ENCODE data around the gene ZNF439. TPM values are rescaled to one million over a fixed set of nuclear protein-coding genes. Genes with fewer than 3 reads are reported as not detected.
"Not testable (repeated sequence)": the region's sequence is repeated elsewhere in the genome, so short reads cannot be mapped to it uniquely, and the experiment has no call there.

The ZNF439 gene
- total RNA-seq, 1 experiment from 2014 or later: 3.3 TPM

- no peaks in the 10 kb centered on the region for H3K79me1 ChIP-seq (ENCODE audit: insufficient read depth, low read depth, low read length, poor library complexity, severe bottlenecking)
- no peak overlapping the region for H4K91ac ChIP-seq (ENCODE audit: insufficient read length, low read depth, low read length)
- peaks cover 66 to 83% of the 10 kb centered on the region in 2 experiments for H3K9me3 Mint-ChIP-seq
- no peak overlapping the region for H3K4me2 ChIP-seq (ENCODE audit: insufficient read depth, insufficient read length, low read length)
- H3K27me3 Mint-ChIP-seq (ENCODE audit: low read depth): peaks cover 2% of the 10 kb centered on the region
- no peak overlapping the region for H3K27ac ChIP-seq (ENCODE audit: insufficient read length, low read depth, low read length)
- no peak overlapping the region for H3K56ac ChIP-seq (ENCODE audit: insufficient read length, low read depth, low read length)
- H3K4me1 ChIP-seq (ENCODE audit: insufficient read depth, low read length): no peaks in the 10 kb centered on the region
- H3K14ac ChIP-seq (ENCODE audit: insufficient read depth, low read length): no peak overlapping the region
- no peak for DNase-seq
- no peak overlapping the region for H2BK20ac ChIP-seq (ENCODE audit: low read depth, low read length, poor library complexity, severe bottlenecking)
- peaks cover 0 to 3% of the 10 kb centered on the region in 2 experiments; a peak in 1 of 4 replicates for H3K4me1 Mint-ChIP-seq
- H3K23me2 ChIP-seq (ENCODE audit: insufficient read length, low read depth, low read length, poor library complexity, severe bottlenecking): no peaks in the 10 kb centered on the region
- no peak overlapping the region for H4K8ac ChIP-seq (replicated peaks; ENCODE audit: insufficient read length, low read depth, low read length)
- H3K36me3 Mint-ChIP-seq (ENCODE audit: insufficient read depth in 1 of 3, low read depth in 3 of 3): peaks cover 56 to 65% (median 60%) of the 10 kb centered on the region in 3 experiments
- H2BK5ac ChIP-seq (ENCODE audit: insufficient read length, low read length): no peak overlapping the region
- no peaks in the 10 kb centered on the region for H3K27me3 ChIP-seq (ENCODE audit: insufficient read depth, low read length)
- no peak overlapping the region for H3K27ac Mint-ChIP-seq
- no peak overlapping the region for H2AK5ac ChIP-seq (ENCODE audit: insufficient read length, low read length)
- H4K5ac ChIP-seq (ENCODE audit: insufficient read length, low read depth, low read length): no peak overlapping the region
- no peak overlapping the region for H2BK120ac ChIP-seq (ENCODE audit: low read depth, low read length, poor library complexity, severe bottlenecking)
- H3T11ph ChIP-seq (ENCODE audit: low read length): no peak overlapping the region
- no peaks in the 10 kb centered on the region for H4K20me1 ChIP-seq (ENCODE audit: control insufficient read depth, insufficient read depth, insufficient read length)
- no peak overlapping the region for H2BK12ac ChIP-seq (ENCODE audit: insufficient read length, low read depth, low read length)
- no peaks in the 10 kb centered on the region for H3K79me2 ChIP-seq (ENCODE audit: insufficient read depth, low read length)
- no peak overlapping the region for H3K4me3 Mint-ChIP-seq
- no peak overlapping the region for H3K9ac ChIP-seq (ENCODE audit: extremely low read depth, insufficient read length, low read length)
- H3K4ac ChIP-seq (ENCODE audit: low read depth, low read length): no peak overlapping the region
- TF ChIP-seq CTCF (conservative IDR thresholded peaks at IDR 0.05): no peak
- no peak overlapping the region for H3K23ac ChIP-seq (ENCODE audit: insufficient read length, low read depth, low read length)
- no CpG with 5 or more reads among the region's 2 CpGs for WGBS (ENCODE audit: extremely low coverage, insufficient read length, low lambda C conversion rate)
- H3K9me3 ChIP-seq (ENCODE audit: control insufficient read depth, low read depth, low read length): peaks cover 37% of the 10 kb centered on the region
- H3K18ac ChIP-seq (ENCODE audit: insufficient read length, low read depth, low read length): no peak overlapping the region
- no peak overlapping the region for H2BK15ac ChIP-seq (ENCODE audit: low read depth, low read length)
- H2AFZ ChIP-seq (ENCODE audit: low read length): no peak overlapping the region
Measured at GRCh38 chr19:11833541-11833940, 15.0 kb upstream of the ZNF439 start.

- no CpG with 5 or more reads among the region's 2 CpGs for WGBS (ENCODE audit: extremely low coverage, insufficient read length, low lambda C conversion rate)
- not testable (repeated sequence) for H2AK5ac ChIP-seq (ENCODE audit: insufficient read length, low read length); H4K8ac ChIP-seq (replicated peaks; ENCODE audit: insufficient read length, low read depth, low read length); H3K14ac ChIP-seq (ENCODE audit: insufficient read depth, low read length); H2BK12ac ChIP-seq (ENCODE audit: insufficient read length, low read depth, low read length); H3K4me2 ChIP-seq (ENCODE audit: insufficient read depth, insufficient read length, low read length); H3K4me1 ChIP-seq (ENCODE audit: insufficient read depth, low read length); H3K4ac ChIP-seq (ENCODE audit: low read depth, low read length); H2BK120ac ChIP-seq (ENCODE audit: low read depth, low read length, poor library complexity, severe bottlenecking); H3K79me1 ChIP-seq (ENCODE audit: insufficient read depth, low read depth, low read length, poor library complexity, severe bottlenecking); H3K27ac Mint-ChIP-seq; DNase-seq; H3K9ac ChIP-seq (ENCODE audit: extremely low read depth, insufficient read length, low read length); H3K27me3 ChIP-seq (ENCODE audit: insufficient read depth, low read length); H3K79me2 ChIP-seq (ENCODE audit: insufficient read depth, low read length); H4K5ac ChIP-seq (ENCODE audit: insufficient read length, low read depth, low read length); H3K18ac ChIP-seq (ENCODE audit: insufficient read length, low read depth, low read length); H2BK15ac ChIP-seq (ENCODE audit: low read depth, low read length); H3K23me2 ChIP-seq (ENCODE audit: insufficient read length, low read depth, low read length, poor library complexity, severe bottlenecking); H3K23ac ChIP-seq (ENCODE audit: insufficient read length, low read depth, low read length); H3K27me3 Mint-ChIP-seq (ENCODE audit: low read depth); H2BK5ac ChIP-seq (ENCODE audit: insufficient read length, low read length); H2BK20ac ChIP-seq (ENCODE audit: low read depth, low read length, poor library complexity, severe bottlenecking); H4K20me1 ChIP-seq (ENCODE audit: control insufficient read depth, insufficient read depth, insufficient read length); H2AFZ ChIP-seq (ENCODE audit: low read length); H3K56ac ChIP-seq (ENCODE audit: insufficient read length, low read depth, low read length); H4K91ac ChIP-seq (ENCODE audit: insufficient read length, low read depth, low read length); H3K4me3 Mint-ChIP-seq; H3T11ph ChIP-seq (ENCODE audit: low read length); H3K4me1 Mint-ChIP-seq; H3K27ac ChIP-seq (ENCODE audit: insufficient read length, low read depth, low read length)
- H3K9me3 ChIP-seq (ENCODE audit: control insufficient read depth, low read depth, low read length): peaks cover 40% of the 10 kb centered on the region
- H3K9me3 Mint-ChIP-seq: peaks cover 63 to 87% of the 10 kb centered on the region in 2 experiments
- H3K36me3 Mint-ChIP-seq (ENCODE audit: insufficient read depth in 1 of 3, low read depth in 3 of 3): peaks cover 40 to 52% (median 48%) of the 10 kb centered on the region in 3 experiments
Measured at GRCh38 chr19:11835626-11836066, 12.9 kb upstream of the ZNF439 start.
